Measurements from ENCODE around the gene MYO5B. TPM values are rescaled to one million over a fixed set of nuclear protein-coding genes. Genes with fewer than 3 reads are reported as not detected.

Gene MYO5B
- total and polyA plus RNA-seq, 4 donors, result 5.4 to 23.4 (median 11.4) TPM

GRCh38 chr18:49788327-49788898 is 406.5 kb downstream of the MYO5B start:
- Histone ChIP-seq H3K27me3 (ENCODE audit: control insufficient read depth in 4 of 4, insufficient read depth in 4 of 4, low read length in 3 of 4) (no peaks in the 10 kb centered on the region), H3K27ac (ENCODE audit: low read depth in 1 of 2, low read length in 2 of 2) (peak overlapping the region; percentile 61 to 72), H3K9ac (ENCODE audit: low read depth in 1 of 2, low read length in 2 of 2) (peak overlapping the region in 1 of 2 donors; percentile 1), H3K36me3 (ENCODE audit: control insufficient read depth in 4 of 4, insufficient read depth in 3 of 4, low read depth in 1 of 4, low read length in 3 of 4) (peaks cover 7 to 61% (median 42%) of the 10 kb centered on the region in 4 donors), H3K4me3 (ENCODE audit: low read depth in 1 of 3, low read length in 3 of 3) (no peak overlapping the region), H3K9me3 (ENCODE audit: control insufficient read depth in 4 of 4, low read length in 3 of 4) (no peaks in the 10 kb centered on the region), H3K4me1 (ENCODE audit: control insufficient read depth in 4 of 4, insufficient read depth in 4 of 4, low read length in 3 of 4) (peaks cover 2 to 29% (median 13%) of the 10 kb centered on the region in 4 donors)
- TF ChIP-seq GABPA (IDR thresholded peaks at IDR 0.05 in 1 of 2, conservative IDR thresholded peaks at IDR 0.05 in 1 of 2) (no peak), REST (IDR thresholded peaks at IDR 0.05) (no peak), HNF4A (conservative IDR thresholded peaks at IDR 0.05) (peak; percentile 36 to 50), SP1 (IDR thresholded peaks at IDR 0.05) (peak; percentile 33), HNF4G (IDR thresholded peaks at IDR 0.05) (no peak), YY1 (IDR thresholded peaks at IDR 0.05) (no peak), RAD21 (IDR thresholded peaks at IDR 0.05) (peak; percentile 15 to 50), JUND (IDR thresholded peaks at IDR 0.05) (no peak), FOXA1 (IDR thresholded peaks at IDR 0.05) (no peak), EGR1 (IDR thresholded peaks at IDR 0.05; ENCODE audit: low read depth in 2 of 2) (no peak), ZBTB33 (IDR thresholded peaks at IDR 0.05) (no peak), RXRA (IDR thresholded peaks at IDR 0.05) (peak in 1 of 2 donors; percentile 32), FOXA2 (IDR thresholded peaks at IDR 0.05) (no peak), ATF3 (IDR thresholded peaks at IDR 0.05) (no peak), NR2F2 (IDR thresholded peaks at IDR 0.05) (no peak)
- 7% methylated on average over 5 of the region's 5 CpGs for WGBS
- DNase-seq (ENCODE audit: low spot score), result no peak

- Histone ChIP-seq H3K9ac (ENCODE audit: low read depth in 1 of 2, low read length in 2 of 2) (peak overlapping the region in 1 of 2 donors; percentile 32), H3K9me3 (ENCODE audit: control insufficient read depth in 4 of 4, low read length in 3 of 4) (no peaks in the 10 kb centered on the region), H3K4me3 (ENCODE audit: low read depth in 1 of 3, low read length in 3 of 3) (no peak overlapping the region), H3K27ac (ENCODE audit: low read depth in 1 of 2, low read length in 2 of 2) (no peak overlapping the region), H3K27me3 (ENCODE audit: control insufficient read depth in 4 of 4, insufficient read depth in 4 of 4, low read length in 3 of 4) (no peaks in the 10 kb centered on the region), H3K4me1 (ENCODE audit: control insufficient read depth in 4 of 4, insufficient read depth in 4 of 4, low read length in 3 of 4) (peaks cover 2 to 28% (median 13%) of the 10 kb centered on the region in 4 donors), H3K36me3 (ENCODE audit: control insufficient read depth in 4 of 4, insufficient read depth in 3 of 4, low read depth in 1 of 4, low read length in 3 of 4) (peaks cover 10 to 57% (median 44%) of the 10 kb centered on the region in 4 donors)
- WGBS, result 93% methylated on average over 1 of the region's 1 CpG
- TF ChIP-seq CTCF (IDR thresholded peaks at IDR 0.05; ENCODE audit: low read depth, low read length, missing input control) (no peak), MAX (IDR thresholded peaks at IDR 0.05) (no peak), TAF1 (conservative IDR thresholded peaks at IDR 0.05) (no peak), RAD21 (IDR thresholded peaks at IDR 0.05) (no peak), NR2F2 (IDR thresholded peaks at IDR 0.05) (no peak)
- DNase-seq (ENCODE audit: low spot score), result no peak
Measured at GRCh38 chr18:49786019-49786720, 408.8 kb downstream of the MYO5B start.

All from liver (tissue), 9 donors.